Cortex of kidney (tissue), 1 donor: ENCODE data around the gene TMEM50B.
"Not testable (repeated sequence)": the region's sequence is repeated elsewhere in the genome, so short reads cannot be mapped to it uniquely, and the experiment has no call there.

Experiments used
- DNase-seq: peaks from one replicate; lab custom pipeline; 2025; lab: John Stamatoyannopoulos, UW

The TMEM50B gene

DNA sequence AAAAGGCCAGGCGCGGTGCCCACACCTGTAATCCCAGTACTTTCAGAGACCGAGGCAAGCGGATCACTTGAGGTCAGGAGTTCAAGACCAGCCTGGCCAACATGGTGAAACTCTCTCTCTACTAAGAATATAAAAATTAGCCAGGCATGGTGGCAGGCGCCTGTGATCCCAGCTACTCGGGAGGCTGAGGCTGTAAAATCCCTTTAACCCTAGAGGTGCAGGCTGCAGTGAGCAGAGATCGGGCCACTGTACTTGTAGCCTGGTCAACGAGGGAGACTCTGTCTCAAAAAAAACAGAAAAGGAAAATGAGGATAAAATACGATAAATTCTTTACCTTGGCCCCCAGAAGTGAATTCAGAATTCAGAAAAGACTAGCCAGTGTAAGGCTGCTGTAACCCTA is 1.6 kb downstream of the TMEM50B start:
- DNase-seq, result no peak

GRCh38 chr21:33477066-33477465 is 2.7 kb downstream of the TMEM50B start:
- DNase-seq, result no peak

- no peak for DNase-seq
Observed at GRCh38 chr21:33473344-33473743, 6.4 kb downstream of the TMEM50B start.

GRCh38 chr21:33470701-33471100 is 9.1 kb downstream of the TMEM50B start:
- DNase-seq, result no peak

DNA sequence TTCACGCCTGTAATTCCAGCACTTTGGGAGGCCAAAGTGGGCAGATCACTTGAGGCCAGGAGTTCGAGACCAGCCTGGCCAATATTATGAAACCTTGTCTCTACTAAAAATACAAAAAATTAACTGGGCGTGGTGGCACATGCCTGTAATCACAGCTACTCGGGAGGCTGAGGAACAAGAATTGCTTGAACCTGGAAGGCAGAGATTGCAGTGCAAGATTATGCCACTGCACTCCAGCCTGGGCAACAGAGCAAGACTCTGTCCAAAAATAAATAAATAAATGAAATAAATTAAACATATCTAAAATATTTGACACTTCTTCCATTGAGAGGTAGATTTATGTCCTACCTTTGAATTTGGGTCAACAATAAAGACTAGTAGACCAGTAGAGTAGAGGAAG is 10.6 kb downstream of the TMEM50B start:
- not testable (repeated sequence) for DNase-seq

- no peak for DNase-seq
Observed at GRCh38 chr21:33461538-33462250, 18.1 kb downstream of the TMEM50B start.

- DNase-seq, result no peak
Observed at GRCh38 chr21:33458861-33459260, 20.9 kb downstream of the TMEM50B start.

- no peak for DNase-seq
Observed at GRCh38 chr21:33455686-33456446, 23.9 kb downstream of the TMEM50B start.

- DNase-seq, result no peak
Observed at GRCh38 chr21:33452362-33452761, 27.4 kb downstream of the TMEM50B start.

DNA sequence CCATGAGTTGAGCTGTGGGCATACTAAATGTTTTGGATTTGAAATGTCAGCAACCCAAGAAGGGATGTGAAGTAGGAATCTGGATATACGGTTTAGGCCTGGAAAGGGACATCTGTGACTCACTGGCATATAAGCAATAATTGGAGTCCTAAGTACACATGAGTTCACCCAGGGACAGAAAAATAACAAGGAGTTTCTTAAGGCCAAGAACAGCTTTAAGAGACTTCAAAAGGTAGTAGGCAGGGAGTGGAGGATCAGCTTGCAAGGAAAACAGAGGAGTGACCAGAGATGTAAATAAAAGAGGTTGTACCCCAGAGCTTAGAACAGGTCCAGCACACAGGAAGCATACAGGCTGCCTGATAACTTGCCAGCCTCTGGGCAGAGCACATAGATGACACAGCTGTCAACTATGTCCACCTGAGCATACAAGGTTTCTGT is 28.1 kb downstream of the TMEM50B start:
- no peak for DNase-seq

DNA sequence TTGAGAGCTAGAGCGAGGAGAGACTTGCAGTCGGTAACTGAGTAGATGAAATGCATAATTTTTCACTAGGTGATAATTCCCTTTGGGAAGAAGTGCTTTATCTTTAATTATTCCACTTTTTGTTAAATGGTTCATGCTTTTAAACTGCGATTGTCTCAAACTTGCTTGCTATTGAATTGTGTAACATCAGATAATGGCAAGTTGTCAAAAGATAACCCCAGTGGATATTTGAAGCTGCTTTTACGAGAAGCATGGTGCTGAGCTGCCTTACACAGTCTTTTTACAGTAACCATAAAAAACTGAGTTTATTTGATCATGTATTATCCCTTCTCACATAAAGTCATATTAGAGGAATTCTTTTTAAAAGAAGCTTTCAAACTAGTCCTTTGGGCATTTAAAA is 30.2 kb downstream of the TMEM50B start:
- DNase-seq, result no peak

DNA sequence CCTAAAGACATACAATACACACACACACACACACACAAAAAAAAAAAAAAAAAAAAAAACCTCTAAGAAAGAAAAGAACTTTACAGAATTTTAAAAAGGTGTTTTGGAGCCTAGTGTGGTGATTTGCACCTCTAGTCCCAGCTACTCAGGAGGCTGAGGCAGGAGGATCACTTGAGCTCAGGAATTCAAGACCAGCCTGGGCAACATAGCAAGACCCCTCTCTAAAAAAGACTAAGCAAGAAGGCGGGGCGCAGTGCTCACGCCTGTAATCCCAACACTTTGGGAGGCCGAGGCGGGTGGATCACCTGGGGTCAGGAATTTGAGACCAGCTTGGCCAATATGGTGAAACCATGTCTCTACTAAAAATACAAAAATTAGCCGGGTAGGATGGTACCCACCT is 33.2 kb downstream of the TMEM50B start:
- not testable (repeated sequence) for DNase-seq

DNA sequence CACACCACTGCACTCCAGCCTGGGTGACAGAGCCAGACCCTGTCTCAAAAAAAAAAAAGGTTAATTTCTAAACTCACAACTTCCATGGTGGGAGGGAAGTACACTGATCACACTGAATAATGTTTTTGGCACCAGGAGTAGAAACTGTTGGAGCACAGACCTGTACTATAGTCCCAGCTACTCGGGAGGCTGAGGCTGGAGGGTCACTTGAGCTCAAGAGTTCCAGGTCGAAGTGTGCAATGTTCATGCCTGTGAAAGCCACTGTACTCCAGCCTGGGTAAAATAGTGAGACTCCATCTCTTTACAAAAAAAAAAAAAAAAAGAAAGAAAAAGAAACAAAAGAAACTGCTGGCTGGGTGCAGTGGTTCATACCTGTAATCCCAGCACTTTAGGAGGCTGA is 35.3 kb downstream of the TMEM50B start:
- no peak for DNase-seq

GRCh38 chr21:33443194-33443593 is 36.6 kb downstream of the TMEM50B start:
- no peak for DNase-seq

DNA sequence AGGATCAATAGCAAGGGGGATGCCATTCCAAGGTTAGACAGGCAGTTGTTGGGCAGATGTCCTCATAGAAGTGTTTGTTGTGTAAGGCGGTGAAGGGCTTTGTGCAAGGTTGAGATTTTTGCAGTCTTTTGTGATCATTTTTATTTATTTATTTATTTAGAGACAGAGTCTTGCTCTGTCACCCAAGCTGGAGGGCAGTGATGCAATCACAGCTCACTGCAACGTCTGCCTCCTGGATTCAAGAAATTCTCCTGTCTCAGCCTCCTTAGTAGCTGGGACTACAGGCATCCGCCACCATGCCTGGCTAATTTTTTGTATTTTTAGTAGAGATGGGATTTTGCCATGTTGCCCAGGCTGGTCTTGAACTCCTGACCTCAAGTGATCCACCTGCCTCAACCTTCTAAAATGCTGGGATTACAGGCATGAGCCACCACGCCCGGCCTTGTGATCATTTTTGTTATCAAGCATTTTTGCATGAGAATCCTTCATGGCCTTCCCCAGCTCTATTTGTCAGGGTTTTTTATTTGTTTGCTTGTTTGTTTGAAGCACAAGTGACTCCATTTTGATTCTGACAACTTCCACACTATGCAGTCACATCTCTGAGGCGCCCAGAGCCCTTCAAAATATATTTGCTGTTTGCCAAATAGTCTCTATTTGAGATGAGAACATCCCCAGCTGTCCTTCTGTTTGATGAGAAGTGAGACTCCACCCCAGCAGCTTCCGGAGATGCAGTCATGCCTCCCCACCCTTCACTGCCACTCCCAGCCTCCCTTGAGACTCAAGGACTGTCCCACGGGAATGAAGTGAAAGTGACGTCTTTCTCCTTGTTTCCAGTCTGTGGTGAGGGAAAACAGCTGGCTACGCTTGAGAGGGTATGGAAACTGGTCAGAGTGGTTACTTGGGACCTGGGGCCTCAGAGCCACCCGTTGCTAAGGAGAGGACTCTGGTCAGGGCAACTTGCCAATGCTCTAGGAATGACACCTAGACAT is 38.0 kb downstream of the TMEM50B start:
- no peak for DNase-seq

- DNase-seq, result no peak
Observed at GRCh38 chr21:33437140-33437539, 42.6 kb downstream of the TMEM50B start.

- DNase-seq, result no peak
Observed at GRCh38 chr21:33434770-33435360, 44.9 kb downstream of the TMEM50B start.

- DNase-seq, result no peak
Observed at GRCh38 chr21:33433425-33434114, 46.2 kb downstream of the TMEM50B start.

GRCh38 chr21:33433001-33433400 is 46.8 kb downstream of the TMEM50B start:
- DNase-seq, result no peak

- DNase-seq, result no peak
Observed at GRCh38 chr21:33432496-33432895, 47.3 kb downstream of the TMEM50B start.

DNA sequence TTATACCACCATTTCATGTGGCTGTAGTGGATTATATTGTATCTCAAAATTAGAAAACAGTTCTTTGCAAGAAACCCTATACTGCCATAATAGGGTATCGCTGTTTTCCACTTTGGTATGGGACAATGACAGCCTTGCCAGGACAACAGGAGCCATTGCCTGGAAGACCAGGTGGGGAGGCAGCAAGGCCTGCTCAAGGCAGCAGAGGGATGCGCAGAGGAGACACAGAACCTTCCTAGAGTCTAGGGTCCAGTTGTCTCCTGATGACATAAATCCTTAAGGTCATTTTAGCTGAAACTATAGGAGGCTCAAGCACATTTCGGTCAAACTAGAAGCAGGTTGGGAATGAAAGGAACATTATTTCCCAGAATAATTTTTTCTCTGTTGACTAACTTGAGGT is 48.9 kb downstream of the TMEM50B start:
- no peak for DNase-seq
